Measurements from ENCODE around the gene PCDHB5.
"Not testable (repeated sequence)": the region's sequence is repeated elsewhere in the genome, so short reads cannot be mapped to it uniquely, and the experiment has no call there.

DNA sequence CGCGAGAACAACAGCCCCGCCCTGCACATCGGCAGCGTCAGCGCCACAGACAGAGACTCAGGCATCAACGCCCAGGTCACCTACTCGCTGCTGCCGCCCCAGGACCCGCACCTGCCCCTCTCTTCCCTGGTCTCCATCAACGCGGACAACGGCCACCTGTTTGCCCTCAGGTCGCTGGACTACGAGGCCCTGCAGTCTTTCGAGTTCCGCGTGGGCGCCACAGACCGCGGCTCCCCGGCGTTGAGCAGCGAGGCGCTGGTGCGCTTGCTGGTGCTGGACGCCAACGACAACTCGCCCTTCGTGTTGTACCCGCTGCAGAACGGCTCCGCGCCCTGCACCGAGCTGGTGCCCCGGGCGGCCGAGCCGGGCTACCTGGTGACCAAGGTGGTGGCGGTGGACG, 16.6 kb downstream of the PCDHB5 start:
- TF ChIP-seq POLR2A (IDR thresholded peaks at IDR 0.05): not testable (repeated sequence)
- TF ChIP-seq, protein P1, sequence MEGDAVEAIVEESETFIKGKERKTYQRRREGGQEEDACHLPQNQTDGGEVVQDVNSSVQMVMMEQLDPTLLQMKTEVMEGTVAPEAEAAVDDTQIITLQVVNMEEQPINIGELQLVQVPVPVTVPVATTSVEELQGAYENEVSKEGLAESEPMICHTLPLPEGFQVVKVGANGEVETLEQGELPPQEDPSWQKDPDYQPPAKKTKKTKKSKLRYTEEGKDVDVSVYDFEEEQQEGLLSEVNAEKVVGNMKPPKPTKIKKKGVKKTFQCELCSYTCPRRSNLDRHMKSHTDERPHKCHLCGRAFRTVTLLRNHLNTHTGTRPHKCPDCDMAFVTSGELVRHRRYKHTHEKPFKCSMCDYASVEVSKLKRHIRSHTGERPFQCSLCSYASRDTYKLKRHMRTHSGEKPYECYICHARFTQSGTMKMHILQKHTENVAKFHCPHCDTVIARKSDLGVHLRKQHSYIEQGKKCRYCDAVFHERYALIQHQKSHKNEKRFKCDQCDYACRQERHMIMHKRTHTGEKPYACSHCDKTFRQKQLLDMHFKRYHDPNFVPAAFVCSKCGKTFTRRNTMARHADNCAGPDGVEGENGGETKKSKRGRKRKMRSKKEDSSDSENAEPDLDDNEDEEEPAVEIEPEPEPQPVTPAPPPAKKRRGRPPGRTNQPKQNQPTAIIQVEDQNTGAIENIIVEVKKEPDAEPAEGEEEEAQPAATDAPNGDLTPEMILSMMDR (IDR thresholded peaks at IDR 0.05): not testable (repeated sequence)

Measured in suprapubic skin (tissue), 3 donors.